Cortex of kidney (tissue), 1 donor: ENCODE measurements around the gene GNB4.

Experiments used
- DNase-seq: peaks from one replicate; lab custom pipeline; 2025; lab: John Stamatoyannopoulos, UW

Gene GNB4

DNA sequence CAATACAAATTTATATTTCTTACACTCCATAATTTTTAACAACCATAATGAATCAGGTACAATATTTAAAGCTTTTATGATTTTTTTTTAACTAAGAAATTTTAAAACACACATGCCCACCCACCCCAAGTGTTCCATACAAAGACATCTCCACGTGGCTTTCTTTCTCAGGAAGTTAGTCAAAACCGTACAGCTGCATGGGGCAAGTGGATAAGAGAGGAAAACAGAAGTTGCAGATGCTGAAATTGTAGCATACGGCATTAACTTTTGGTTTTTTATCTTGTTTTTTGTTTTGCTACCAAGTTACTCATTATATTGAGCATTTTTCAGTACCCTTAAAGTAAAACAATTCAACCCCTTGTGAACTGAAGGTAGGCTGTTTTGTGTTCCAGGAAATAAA, 14.8 kb downstream of the GNB4 start:
- DNase-seq: no peak

DNA sequence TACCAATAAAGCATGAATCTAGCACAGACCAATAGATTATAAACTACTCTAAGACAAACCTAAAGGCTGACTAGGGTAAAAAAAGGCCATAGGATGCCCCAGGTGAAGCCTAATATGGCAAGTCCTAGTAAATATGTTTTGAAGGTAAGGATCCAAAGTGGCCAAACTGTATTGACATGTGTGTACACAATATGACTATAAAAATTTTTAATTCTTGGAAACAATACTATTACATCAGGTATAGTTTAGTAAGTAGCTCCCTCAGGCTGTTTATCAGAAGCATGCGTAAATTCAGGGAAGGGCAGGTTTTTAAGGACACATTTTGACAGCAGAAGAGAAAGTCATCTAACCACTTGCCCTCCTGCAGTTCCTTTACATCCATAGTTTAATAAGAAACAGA, 18.8 kb downstream of the GNB4 start:
- no peak for DNase-seq

DNA sequence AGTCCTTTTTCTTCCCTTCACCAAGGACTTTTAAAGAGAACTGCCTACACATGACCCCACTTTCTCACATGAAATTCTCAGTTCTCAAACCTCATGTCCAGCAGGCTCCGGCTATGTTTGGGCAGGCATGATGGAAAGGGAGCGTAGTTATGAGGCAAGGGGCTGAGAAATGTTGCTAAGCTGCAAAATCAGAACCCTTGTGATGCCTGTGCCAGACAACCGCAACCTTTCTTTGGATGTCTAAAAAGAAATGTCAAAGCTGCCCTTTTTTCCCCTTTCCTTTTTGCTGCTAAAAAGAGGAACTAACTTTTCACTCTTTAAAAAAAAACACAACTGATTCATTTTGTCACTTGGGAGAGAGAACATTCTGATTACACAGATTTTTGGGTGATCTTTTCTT, 19.2 kb downstream of the GNB4 start:
- DNase-seq: no peak

DNA sequence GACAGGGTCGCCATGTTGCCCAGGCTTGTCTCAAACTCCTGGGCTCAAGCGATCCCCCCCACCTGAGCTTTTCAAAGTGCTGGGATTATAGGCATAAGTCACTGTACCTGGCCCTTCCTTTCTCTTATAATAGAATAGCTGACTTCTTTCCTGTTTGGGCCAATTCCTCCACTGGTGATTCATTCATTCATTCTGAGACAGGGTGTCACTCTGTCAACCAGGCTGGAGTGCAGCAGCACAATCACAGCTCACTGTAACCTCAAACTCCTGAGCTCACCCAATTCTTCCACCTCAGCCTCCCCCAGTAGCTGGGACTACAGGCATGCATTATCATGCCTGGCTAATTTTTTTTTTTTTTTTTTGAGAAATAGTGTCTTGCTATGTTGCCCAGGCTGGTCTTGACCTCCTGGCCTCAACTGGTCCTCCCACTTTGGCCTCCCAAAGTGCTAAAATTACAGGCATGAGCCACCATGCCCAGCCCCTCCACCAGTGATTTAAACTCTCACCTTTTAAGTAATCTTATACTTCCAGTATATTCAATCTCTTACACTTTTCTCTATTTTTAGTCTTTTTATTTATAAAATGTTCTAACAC, 20.9 kb downstream of the GNB4 start:
- DNase-seq: no peak

DNA sequence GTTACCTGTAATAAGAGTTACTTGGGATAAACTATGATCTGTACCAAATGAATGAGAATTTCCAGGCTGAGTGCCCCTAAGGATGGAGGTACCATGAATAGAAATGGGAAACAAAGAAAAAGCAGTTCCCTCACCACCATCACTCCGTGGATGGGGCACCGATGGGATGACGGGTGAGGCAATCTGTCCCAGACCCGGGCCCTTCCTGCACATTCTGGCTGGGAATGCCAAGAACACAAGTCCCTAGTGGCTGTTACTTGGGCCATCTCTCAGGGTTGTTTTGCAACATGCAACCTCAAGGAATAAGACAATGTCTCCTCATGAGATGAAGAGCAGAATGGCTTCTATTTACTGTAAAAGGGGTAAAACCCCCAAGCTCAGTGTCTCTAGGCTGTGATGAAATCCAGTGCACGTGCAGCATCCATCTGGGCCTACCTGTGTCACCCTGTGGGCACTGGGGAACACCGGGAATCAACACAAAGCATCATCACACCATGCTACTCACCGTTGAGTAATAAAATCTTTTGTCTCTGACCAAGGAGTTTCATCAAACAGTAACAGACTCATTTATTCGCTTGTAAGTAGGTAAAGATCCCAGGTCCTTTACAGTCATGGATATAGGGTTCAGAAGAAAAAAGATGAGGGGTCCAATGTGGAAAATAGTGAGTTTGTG, 22.3 kb downstream of the GNB4 start:
- DNase-seq: no peak

DNA sequence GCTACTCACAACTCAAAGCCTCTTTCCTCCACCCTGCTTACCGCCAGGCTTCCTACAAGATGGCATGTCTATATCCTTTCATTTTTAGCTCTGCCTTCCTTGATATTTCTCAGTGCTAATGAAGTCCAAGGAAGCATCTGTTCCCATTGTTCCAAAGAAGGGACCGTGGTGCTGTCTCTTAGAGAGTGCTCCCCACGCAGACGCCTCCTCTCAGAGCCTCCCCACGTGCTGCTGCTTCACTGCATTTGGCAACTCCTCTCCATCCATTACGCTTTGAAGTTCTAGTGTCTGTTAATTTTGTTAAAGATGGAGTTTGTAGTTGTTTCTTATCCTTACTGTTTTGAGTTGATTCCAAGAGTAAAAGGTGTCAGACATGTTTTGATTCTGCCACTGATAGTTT, 26.2 kb downstream of the GNB4 start:
- no peak for DNase-seq

DNA sequence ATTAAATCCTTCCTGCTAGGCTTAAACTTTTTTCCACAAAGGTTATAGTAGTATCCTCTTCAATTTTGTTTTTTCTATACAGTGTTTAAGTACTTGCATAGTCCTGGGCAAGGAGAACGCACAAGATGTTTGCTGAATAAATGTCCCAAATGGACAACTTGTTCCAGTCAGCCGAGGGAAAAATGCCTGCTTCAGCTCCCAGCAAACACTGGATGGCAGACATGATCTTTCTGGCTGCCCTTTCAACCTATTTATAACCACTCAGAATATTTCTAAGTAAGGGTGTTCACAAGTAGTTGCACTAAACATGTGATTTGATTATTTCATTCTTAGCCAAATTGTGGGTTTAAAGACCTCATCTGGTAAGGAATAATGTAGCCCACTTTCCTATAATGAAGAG, 29.8 kb downstream of the GNB4 start:
- no peak for DNase-seq

DNA sequence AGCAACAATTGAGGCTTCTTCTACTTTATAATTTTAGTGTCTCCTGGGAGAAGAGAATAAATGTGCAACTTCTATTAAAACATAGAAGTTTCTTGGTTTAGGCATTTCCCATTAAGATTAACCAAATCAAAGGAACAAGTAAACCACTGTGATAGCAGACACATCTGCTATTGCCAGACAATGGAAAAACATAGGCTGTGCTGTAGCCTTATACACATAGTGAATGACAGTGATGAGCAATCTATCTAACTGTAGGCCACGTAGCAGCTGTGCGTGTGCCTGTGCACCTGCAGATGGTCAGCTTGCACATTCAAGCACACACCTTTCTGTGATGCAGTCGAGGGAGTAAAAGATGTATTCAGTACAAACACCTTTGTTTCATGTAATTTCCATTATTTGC, 32.7 kb downstream of the GNB4 start:
- no peak for DNase-seq

DNA sequence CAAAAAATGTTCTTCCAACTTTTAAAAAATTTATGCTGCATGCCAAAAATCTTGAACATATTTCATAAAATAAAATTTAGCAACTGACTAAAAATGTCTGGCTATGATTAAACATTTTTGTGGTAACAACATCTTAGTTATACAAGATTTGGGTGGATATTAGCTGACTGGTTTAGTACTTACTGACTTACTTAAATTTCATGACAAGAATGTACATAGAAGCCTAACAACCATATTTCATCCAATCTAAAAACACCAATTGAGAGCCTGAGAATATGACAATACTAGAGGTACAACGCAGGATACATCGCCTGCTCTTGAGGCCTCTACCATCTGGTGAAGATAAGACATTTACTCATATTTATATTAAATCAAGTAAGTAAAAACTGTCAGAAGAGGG, 34.6 kb downstream of the GNB4 start:
- no peak for DNase-seq

DNA sequence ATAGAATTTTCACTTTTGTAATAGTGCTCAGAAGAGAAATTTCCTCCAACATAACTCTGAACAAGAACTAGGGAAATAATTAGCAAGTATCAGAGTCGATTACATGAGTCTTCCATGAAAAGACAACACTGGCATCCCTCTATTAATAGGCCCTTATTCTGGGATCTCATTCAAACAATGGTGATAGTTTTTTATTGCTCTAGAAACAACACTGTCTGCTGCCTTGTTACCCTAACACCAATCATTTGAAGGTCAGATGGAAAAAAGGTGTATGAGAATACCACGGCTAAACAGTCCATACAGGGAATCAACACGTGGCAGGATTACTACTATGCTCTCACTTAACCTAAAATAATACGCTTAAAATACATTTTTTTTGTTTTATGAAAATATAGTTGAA, 35.9 kb downstream of the GNB4 start:
- no peak for DNase-seq

DNA sequence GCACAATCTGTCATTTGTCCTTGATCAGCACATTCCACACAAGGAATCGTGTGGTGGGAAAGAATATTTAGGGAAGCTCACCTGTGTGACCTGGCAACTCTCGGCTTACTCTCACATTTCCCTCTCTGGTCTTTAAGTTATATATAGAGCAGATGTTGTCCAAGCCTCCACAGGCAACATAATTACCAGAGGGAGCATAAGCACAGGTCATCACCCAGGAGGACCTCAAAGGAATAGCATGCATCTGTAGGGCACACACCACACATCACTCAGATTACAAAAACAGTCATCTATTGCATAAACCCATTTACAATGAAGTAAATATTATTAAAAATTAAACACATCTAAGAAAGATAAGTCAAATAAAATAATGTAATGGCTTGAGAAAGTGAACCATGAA, 36.5 kb downstream of the GNB4 start:
- no peak for DNase-seq

DNA sequence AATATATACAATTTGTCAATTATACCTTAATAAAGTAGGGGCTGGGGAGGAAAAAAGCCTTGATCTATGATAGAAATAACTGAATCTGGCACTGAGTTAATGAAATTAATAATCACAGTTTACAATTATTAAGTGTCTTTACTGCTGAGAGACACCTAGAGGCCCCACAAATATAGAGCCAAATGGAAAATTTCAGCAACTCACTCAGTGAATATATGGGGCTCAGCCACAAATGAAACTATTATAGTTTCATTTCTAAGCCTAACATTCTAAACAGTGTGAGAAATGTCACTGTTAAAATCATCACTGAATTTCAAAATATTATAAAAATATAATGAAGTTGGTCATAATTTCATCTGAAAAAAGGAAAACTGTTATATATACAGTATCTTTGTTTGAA, 40.3 kb downstream of the GNB4 start:
- no peak for DNase-seq

DNA sequence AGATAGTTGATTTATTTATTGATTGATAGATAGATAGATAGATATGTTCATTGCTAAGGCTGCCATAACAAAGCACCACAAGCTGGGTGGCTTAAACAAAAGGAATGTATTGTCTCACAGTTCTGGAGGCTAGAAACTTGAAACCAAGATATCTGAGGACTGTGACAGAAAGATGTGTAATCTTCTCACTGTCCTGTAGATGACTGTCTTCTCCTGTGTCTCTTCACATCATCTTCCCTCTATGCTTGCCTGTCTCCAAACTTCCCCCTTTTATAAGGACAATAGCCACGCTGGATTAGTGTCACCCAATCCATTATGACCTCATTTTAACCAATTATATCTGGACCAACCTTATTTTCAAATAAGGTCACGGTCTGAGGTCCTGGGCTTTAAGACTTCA, 40.9 kb downstream of the GNB4 start:
- no peak for DNase-seq

DNA sequence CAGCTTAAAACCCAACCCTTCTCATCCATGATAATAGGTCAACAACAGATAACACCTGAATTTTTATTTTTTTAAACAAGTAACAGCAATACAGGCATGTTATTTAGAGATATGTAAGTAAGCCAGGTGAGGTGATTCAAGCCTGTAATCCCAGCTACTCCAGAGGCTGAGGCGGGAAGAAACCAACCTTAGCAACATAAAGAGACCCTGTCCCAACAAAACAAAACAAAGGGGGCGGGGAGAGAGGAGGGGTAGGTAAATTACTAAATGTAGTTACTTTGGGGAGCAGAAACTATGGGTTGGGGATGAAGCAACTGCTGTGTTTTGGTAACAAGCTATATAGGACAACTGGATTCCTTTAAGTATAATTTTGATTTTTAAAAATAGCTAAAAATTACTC, 47.0 kb downstream of the GNB4 start:
- no peak for DNase-seq

DNA sequence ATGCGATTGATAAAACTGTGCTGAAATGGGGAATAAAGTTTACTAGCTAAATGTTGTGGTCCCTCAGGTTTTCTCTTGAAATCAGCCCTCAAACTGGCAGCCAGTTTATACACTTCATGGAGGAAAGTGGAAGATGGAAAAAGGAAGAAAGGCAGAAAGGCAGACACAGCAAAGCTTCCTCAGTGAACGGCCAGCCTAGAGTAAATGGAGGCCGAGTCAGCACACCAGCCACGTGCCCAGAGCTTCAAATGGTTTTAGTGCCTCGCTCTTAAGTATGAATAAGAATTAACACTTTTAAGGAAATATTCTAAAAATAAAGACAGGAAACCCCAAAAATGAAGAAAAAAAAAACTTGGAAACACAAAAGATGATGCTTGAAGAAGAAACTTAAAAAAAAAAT, 48.3 kb downstream of the GNB4 start:
- DNase-seq: no peak

DNA sequence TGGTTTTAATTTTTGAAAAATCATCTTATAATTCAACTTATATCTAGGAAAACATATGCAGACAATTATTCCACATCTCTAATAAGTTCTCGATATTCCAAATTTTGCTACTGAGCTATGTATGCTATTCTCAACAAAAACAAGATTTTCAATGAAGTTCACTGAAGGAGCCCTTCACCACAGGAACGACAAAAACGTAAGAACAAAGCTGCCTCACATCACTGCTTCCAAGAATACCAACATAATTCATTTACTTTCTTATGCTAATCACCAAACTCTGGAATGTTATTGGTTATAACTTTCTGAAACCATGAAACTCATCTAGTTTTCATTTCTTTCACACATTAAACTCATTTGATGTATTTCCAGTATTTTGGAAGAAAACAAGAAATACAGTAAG, 49.7 kb downstream of the GNB4 start:
- DNase-seq: no peak

DNA sequence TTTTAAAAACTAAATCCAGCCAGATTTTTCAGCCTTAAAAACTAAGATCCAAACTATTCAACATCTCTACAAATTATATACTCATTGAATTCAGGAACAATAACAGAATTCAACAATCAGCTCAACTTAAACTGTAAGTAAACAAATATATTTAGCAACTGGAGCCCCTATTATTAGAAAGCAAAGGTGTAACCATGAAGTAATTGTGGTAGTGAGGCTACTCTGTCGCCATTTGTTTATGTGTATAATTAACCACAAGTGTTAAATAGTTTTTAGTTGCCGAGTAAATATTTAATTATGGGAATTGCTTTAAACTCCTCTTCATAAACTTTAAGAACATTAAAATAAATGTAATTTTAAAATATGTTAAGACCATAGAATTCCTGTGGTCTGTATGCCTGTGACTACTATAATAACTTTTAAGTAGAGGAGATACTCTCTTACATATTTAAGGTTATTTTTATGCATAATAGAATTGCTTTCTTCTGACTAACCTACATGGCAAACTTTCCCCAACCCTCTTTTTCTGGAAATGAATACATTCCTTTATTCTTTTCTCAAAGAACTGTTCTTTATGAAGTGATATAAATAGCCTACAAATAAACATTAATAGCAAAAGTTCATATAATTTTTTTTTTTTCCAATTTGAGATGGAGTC, 52.6 kb downstream of the GNB4 start:
- no peak for DNase-seq

DNA sequence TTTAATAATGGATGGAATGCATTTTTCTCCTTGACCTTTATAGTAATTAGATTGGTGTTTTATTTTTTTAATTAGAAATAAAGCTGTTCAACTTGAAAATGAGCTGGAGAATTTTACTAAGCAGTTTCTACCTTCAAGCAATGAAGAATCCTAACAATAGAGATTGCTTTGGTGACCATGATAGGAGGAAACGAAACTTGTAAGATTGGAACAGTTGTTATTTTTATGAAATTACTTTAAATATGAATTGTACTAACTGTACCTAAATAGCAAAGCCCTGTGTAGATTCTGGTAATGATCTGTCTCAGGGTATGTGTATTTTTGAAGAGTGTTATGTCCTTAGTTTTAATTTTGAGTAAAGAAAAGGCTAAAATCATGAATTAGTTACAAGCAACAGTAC, 59.4 kb downstream of the GNB4 start:
- no peak for DNase-seq

DNA sequence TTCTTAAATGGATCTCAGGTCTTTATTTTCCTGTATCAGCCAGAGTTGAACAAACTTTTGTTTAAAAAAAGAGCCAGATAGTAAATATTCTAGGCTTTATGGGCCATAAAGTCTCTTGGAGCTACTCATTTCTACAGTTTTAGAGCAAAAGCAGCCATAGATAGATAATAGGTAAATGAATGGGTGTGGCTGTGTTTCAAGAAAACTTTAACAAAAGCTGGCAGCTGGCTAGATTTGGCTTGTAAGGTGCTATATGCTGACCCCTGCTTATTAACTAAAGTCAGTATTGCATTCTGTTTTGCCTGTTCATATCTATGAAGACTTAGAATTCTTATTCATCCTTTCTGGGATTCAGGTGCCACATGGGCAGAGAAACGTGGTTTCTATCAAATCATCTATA, 74.8 kb downstream of the GNB4 start:
- DNase-seq: no peak

DNA sequence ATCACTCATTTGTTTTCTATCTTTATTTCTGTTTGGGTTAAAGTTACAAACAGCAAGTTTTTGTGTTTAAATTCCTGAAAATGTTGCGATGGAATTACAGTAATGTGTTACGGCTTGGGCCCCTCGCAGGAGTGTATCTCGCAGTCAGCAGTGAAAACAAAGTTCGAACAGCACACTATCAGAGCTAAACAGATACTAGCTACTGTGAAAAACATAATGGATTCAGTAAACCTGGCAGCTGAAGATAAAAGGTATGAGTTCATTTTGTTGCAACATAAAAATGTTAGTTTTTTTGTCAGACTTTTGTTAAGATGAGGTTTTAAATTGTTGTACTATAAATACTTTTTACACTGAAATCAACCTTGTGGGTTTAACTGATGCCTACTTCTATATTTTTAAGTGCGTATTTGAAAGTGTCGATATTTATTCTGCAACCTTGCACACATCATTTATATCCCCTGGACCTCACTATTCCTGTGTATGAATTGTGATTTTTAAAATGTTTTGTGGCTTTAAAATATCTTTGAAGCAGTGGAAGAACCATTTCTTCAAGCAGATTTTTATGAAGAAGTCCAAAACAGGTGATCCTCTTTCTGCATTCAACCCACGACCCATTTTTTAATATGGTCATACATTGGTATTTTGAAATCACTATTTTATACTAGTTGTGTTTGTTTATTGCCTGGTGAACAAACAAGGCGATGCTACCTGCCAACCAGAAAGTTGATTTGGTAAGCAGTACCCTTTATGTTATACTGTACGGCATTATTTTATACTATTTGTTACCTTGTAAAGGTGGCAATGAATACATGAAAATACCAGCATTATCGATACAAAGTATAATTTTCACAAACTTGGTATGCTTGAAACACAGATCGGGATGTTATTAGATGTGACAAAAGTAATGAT, 75.9 kb downstream of the GNB4 start:
- DNase-seq: no peak

DNA sequence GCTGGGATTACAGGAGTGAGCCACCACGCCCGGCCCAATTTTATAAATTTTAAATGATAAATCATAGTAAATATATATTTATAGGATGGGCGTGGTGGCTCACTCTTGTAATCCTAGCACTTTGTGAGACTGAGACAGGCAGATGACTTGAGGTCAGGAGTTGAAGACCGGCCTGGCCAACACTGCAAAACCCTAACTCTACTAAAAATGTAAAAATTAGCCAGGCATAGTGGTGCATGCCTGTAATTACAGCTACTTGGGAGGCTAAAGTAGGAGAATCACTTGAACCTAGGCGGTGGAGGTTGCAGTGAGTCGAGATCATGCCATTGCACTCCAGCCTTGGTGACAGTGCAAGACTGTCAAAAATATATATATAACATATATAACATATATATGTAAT, 77.3 kb downstream of the GNB4 start:
- DNase-seq: no peak

DNA sequence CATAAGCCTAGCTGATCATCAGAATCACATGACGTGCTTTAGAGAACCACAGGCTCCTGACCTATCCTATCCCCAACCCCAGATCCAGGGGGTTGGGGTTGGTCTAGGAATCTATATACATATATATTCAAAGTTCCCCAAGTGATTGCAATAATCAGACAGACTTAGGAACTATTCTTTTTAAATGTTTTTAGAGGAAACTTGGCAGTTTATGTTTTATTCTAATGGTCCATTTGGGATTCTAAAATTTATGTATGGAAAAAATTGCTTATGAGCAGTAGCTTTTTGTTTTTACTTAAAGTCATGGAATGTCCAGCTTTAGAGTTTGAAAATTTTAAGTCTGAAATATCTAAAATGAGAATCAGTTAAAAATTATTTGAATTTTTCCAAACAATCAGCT, 81.6 kb downstream of the GNB4 start:
- DNase-seq: no peak

DNA sequence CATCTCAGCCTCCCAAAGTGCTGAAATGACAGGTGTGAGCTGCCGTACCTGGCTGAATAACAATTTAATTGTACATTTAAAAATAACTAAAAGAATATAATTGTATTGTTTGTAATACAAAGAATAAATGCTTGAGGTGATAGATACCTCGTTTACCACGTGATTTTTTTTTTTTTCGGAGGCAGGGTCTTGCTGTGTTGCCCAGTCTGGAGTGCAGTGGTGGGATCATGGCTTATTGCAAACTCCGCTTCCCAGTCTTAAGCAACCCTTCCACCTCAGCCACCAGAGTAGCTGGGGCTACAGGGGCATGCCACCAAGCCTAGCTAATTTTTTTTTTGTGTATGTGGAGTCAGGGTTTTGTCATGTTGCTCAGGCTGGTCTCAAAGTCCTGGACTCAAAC, 87.9 kb downstream of the GNB4 start:
- no peak for DNase-seq
